Measurements from ENCODE around the gene DTWD1. TPM values are rescaled to one million over a fixed set of nuclear protein-coding genes. Genes with fewer than 3 reads are reported as not detected.

The DTWD1 gene, protein sequence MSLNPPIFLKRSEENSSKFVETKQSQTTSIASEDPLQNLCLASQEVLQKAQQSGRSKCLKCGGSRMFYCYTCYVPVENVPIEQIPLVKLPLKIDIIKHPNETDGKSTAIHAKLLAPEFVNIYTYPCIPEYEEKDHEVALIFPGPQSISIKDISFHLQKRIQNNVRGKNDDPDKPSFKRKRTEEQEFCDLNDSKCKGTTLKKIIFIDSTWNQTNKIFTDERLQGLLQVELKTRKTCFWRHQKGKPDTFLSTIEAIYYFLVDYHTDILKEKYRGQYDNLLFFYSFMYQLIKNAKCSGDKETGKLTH
- 26.1 and 27.3 TPM in 2 replicates for total RNA-seq (2014; rRNA removed; shearing (Covaris generic))

DNA sequence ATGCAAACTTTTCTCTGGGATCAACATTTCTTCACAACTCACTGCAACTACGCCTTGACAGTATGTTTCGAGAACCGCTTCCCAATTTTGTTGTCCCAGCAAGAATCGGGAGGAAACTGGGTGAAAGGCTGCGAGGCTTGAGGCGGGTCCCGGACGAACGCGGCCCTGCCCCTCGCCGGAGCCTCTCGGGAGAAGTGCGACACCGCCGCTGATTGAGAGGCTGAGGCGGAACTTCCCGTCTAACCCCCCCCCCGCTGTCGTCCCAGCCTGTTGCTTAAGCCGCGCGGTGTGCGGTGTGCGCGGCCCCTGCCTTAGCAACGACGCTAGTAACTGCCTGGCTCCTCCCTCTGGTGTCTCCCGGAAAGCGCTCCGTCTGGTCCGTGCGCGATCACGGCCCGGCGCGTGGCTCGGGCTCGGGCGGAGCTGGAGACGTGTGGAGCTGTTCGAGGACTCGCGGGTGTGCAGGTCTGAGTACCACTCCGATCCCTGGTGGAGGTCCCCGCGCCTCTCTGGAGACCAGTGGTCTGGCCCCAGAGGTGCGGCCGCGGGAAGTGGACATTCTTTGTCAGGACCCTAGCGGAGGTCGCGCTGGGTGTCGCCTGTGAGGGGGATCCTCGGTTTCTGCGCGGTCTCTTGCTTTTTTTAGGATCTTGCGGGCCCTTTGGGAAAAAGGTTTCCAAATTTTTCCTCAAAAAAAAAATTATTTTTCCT lies at the start of gene DTWD1, which contains the start of gene FAM227B:
Gene DTWD1, plus strand, starts transcription at position 391 of the 711 bp plus-strand sequence. CDS start 4,120 bp downstream, outside the sequence.
Gene FAM227B, minus strand, starts transcription at position 161 of the 711 bp plus-strand sequence. CDS start 5,647 bp downstream, outside the sequence.

Other genes starting within 250 kb of the DTWD1 start
- 0.08 and 0.66 TPM in 2 replicates for gene FGF7, start 197.8 kb upstream of the DTWD1 start, total RNA-seq (2014; rRNA removed; shearing (Covaris generic))
- 1.6 and 2.7 TPM in 2 replicates for gene FAM227B, start 230 bp upstream of the DTWD1 start, total RNA-seq (2014; rRNA removed; shearing (Covaris generic))

All from A375 (cell line).